ENCODE data around the gene FBF1. TPM values are rescaled to one million over a fixed set of nuclear protein-coding genes. Genes with fewer than 3 reads are reported as not detected.

FBF1 gene
- total RNA-seq, 2 donors from 2014 or later: 13.3 to 20.6 TPM

Other genes starting within 250 kb of the FBF1 start
- 1 to 10 TPM in 1 of 2 donors, under 1 TPM in 1; 0.76 to 1.1 TPM for gene ITGB4, start 219.6 kb downstream of the FBF1 start, total RNA-seq
- 10 to 100 TPM; 54.7 to 74.8 TPM for gene GALK1, start 175.8 kb downstream of the FBF1 start, total RNA-seq
- 10 to 100 TPM; 15.3 to 29.3 TPM for gene UNK, start 156.2 kb downstream of the FBF1 start, total RNA-seq
- 100 to 1,000 TPM; 128 to 143 TPM for gene UNC13D, start 96.6 kb downstream of the FBF1 start, total RNA-seq
- 100 to 1,000 TPM in 1 of 2 donors, 10 to 100 TPM in 1; 78.2 to 144 TPM for gene WBP2, start 85.7 kb downstream of the FBF1 start, total RNA-seq
- 10 to 100 TPM; 11.5 to 26.2 TPM for gene TRIM47, start 62.5 kb downstream of the FBF1 start, total RNA-seq
- 10 to 100 TPM; 16.2 to 31.9 TPM for gene TRIM65, start 44.1 kb downstream of the FBF1 start, total RNA-seq
- 100 to 1,000 TPM; 101 to 105 TPM for gene MRPL38, start 36.2 kb downstream of the FBF1 start, total RNA-seq
- gene ACOX1, start 38.1 kb upstream of the FBF1 start, total RNA-seq: 10 to 100 TPM; 31.3 to 42.1 TPM
- 10 to 100 TPM; 13.4 to 20.5 TPM for gene TEN1, start 38.2 kb upstream of the FBF1 start, total RNA-seq
- 1 to 10 TPM; 6.9 to 8.3 TPM for gene CDK3, start 59.8 kb upstream of the FBF1 start, total RNA-seq
- 1 to 10 TPM in 1 of 2 donors, under 1 TPM in 1; 0.34 to 1.5 TPM for gene EVPL, start 86.3 kb upstream of the FBF1 start, total RNA-seq
- gene SRP68, start 131.5 kb upstream of the FBF1 start, total RNA-seq: 100 to 1,000 TPM in 1 of 2 donors, 10 to 100 TPM in 1; 78.8 to 162 TPM
- gene GALR2, start 133.7 kb upstream of the FBF1 start, total RNA-seq: 10 to 100 TPM in 1 of 2 donors, 1 to 10 TPM in 1; 6.2 to 14.6 TPM
- gene ZACN, start 138.1 kb upstream of the FBF1 start, total RNA-seq: 10 to 100 TPM in 1 of 2 donors, 1 to 10 TPM in 1; 6.8 to 15.7 TPM
- gene EXOC7, start 162.7 kb upstream of the FBF1 start, total RNA-seq: 10 to 100 TPM; 85.0 to 91.9 TPM
- gene FOXJ1, start 200.2 kb upstream of the FBF1 start, total RNA-seq: under 1 TPM; 0.46 to 0.56 TPM

All from activated naive CD4-positive, alpha-beta T cell treated with anti-CD3 and anti-CD28 coated beads, Interleukin-2, amount 50 U/mL, for 72 hours (primary cell).